Measurements from ENCODE around the gene LDLRAD4.
"Not testable (repeated sequence)": the region's sequence is repeated elsewhere in the genome, so short reads cannot be mapped to it uniquely, and the experiment has no call there.

The LDLRAD4 gene

GRCh38 chr18:13488281-13488929, 269.8 kb downstream of the LDLRAD4 start:
- TF ChIP-seq POLR2AphosphoS5 (IDR thresholded peaks at IDR 0.05; ENCODE audit: borderline replicate concordance, low read depth, low read length), result no peak
- TF ChIP-seq FOXP2 (optimal IDR thresholded peaks at IDR 0.05; ENCODE audit: control extremely low read depth, extremely low read length, insufficient read depth), result no peak
- no peak for TF ChIP-seq EZH2 (IDR thresholded peaks at IDR 0.05)
- no peaks in the 10 kb centered on the region for H3K36me3 ChIP-seq (ENCODE audit: insufficient read depth, low read length)
- H3K9ac ChIP-seq (ENCODE audit: insufficient read length), result no peak overlapping the region
- no peaks in the 10 kb centered on the region for H3K9me3 ChIP-seq (ENCODE audit: low read depth, low read length)
- DNase-seq (ENCODE audit: low read depth, low spot score), result no peak
- no peak overlapping the region for H3K27ac ChIP-seq
- H3K4me3 ChIP-seq, result no peak overlapping the region

- H3K36me3 ChIP-seq (ENCODE audit: insufficient read depth, low read length); H3K9ac ChIP-seq (ENCODE audit: insufficient read length); H3K9me3 ChIP-seq (ENCODE audit: low read depth, low read length); DNase-seq (ENCODE audit: low read depth, low spot score); H3K27ac ChIP-seq; H3K4me3 ChIP-seq: not testable (repeated sequence)
Measured at GRCh38 chr18:13489303-13489702, 270.7 kb downstream of the LDLRAD4 start.

- Histone ChIP-seq H3K27ac (no peak overlapping the region), H3K9ac (ENCODE audit: insufficient read length) (no peak overlapping the region), H3K9me3 (ENCODE audit: low read depth, low read length) (no peaks in the 10 kb centered on the region), H3K36me3 (ENCODE audit: insufficient read depth, low read length) (no peaks in the 10 kb centered on the region), H3K4me3 (no peak overlapping the region)
- TF ChIP-seq EZH2 (IDR thresholded peaks at IDR 0.05) (no peak), FOXP2 (optimal IDR thresholded peaks at IDR 0.05; ENCODE audit: control extremely low read depth, extremely low read length, insufficient read depth) (no peak), POLR2AphosphoS5 (IDR thresholded peaks at IDR 0.05; ENCODE audit: borderline replicate concordance, low read depth, low read length) (no peak)
- DNase-seq (ENCODE audit: low read depth, low spot score), result no peak
Measured at GRCh38 chr18:13491138-13491537, 272.6 kb downstream of the LDLRAD4 start.

- no peak overlapping the region for H3K9ac ChIP-seq (ENCODE audit: insufficient read length)
- TF ChIP-seq POLR2AphosphoS5 (IDR thresholded peaks at IDR 0.05; ENCODE audit: borderline replicate concordance, low read depth, low read length), result no peak
- no peak overlapping the region for H3K27ac ChIP-seq
- no peaks in the 10 kb centered on the region for H3K36me3 ChIP-seq (ENCODE audit: insufficient read depth, low read length)
- no peak for DNase-seq (ENCODE audit: low read depth, low spot score)
- H3K9me3 ChIP-seq (ENCODE audit: low read depth, low read length), result no peaks in the 10 kb centered on the region
- H3K4me3 ChIP-seq, result no peak overlapping the region
Measured at GRCh38 chr18:13492314-13492713, 273.8 kb downstream of the LDLRAD4 start.

- no peak for DNase-seq (ENCODE audit: low read depth, low spot score)
- Histone ChIP-seq H3K36me3 (ENCODE audit: insufficient read depth, low read length) (no peaks in the 10 kb centered on the region), H3K9me3 (ENCODE audit: low read depth, low read length) (no peaks in the 10 kb centered on the region), H3K4me3 (no peak overlapping the region), H3K27ac (no peak overlapping the region), H3K9ac (ENCODE audit: insufficient read length) (no peak overlapping the region)
- TF ChIP-seq EZH2 (IDR thresholded peaks at IDR 0.05), result no peak
- TF ChIP-seq POLR2AphosphoS5 (IDR thresholded peaks at IDR 0.05; ENCODE audit: borderline replicate concordance, low read depth, low read length), result no peak
- TF ChIP-seq FOXP2 (optimal IDR thresholded peaks at IDR 0.05; ENCODE audit: control extremely low read depth, extremely low read length, insufficient read depth), result no peak
Measured at GRCh38 chr18:13493079-13493478, 274.5 kb downstream of the LDLRAD4 start.

GRCh38 chr18:13493725-13494124, 275.2 kb downstream of the LDLRAD4 start:
- Histone ChIP-seq H3K4me3 (no peak overlapping the region), H3K9ac (ENCODE audit: insufficient read length) (no peak overlapping the region), H3K9me3 (ENCODE audit: low read depth, low read length) (no peaks in the 10 kb centered on the region), H3K27ac (no peak overlapping the region), H3K36me3 (ENCODE audit: insufficient read depth, low read length) (no peaks in the 10 kb centered on the region)
- DNase-seq (ENCODE audit: low read depth, low spot score), result no peak
- no peak for TF ChIP-seq FOXP2 (optimal IDR thresholded peaks at IDR 0.05; ENCODE audit: control extremely low read depth, extremely low read length, insufficient read depth)
- no peak for TF ChIP-seq EZH2 (IDR thresholded peaks at IDR 0.05)
- TF ChIP-seq POLR2AphosphoS5 (IDR thresholded peaks at IDR 0.05; ENCODE audit: borderline replicate concordance, low read depth, low read length), result no peak

GRCh38 chr18:13494871-13495445, 276.4 kb downstream of the LDLRAD4 start:
- Histone ChIP-seq H3K36me3 (ENCODE audit: insufficient read depth, low read length) (no peaks in the 10 kb centered on the region), H3K27ac (no peak overlapping the region), H3K4me3 (no peak overlapping the region), H3K9ac (ENCODE audit: insufficient read length) (no peak overlapping the region), H3K9me3 (ENCODE audit: low read depth, low read length) (no peaks in the 10 kb centered on the region)
- DNase-seq (ENCODE audit: low read depth, low spot score), result no peak
- TF ChIP-seq POLR2AphosphoS5 (IDR thresholded peaks at IDR 0.05; ENCODE audit: borderline replicate concordance, low read depth, low read length) (no peak), EZH2 (IDR thresholded peaks at IDR 0.05) (no peak), FOXP2 (optimal IDR thresholded peaks at IDR 0.05; ENCODE audit: control extremely low read depth, extremely low read length, insufficient read depth) (no peak)

GRCh38 chr18:13495961-13496360, 277.4 kb downstream of the LDLRAD4 start:
- Histone ChIP-seq H3K9me3 (ENCODE audit: low read depth, low read length) (no peaks in the 10 kb centered on the region), H3K36me3 (ENCODE audit: insufficient read depth, low read length) (no peaks in the 10 kb centered on the region), H3K9ac (ENCODE audit: insufficient read length) (no peak overlapping the region), H3K4me3 (no peak overlapping the region), H3K27ac (no peak overlapping the region)
- no peak for DNase-seq (ENCODE audit: low read depth, low spot score)
- TF ChIP-seq FOXP2 (optimal IDR thresholded peaks at IDR 0.05; ENCODE audit: control extremely low read depth, extremely low read length, insufficient read depth), result no peak
- no peak for TF ChIP-seq EZH2 (IDR thresholded peaks at IDR 0.05)
- no peak for TF ChIP-seq POLR2AphosphoS5 (IDR thresholded peaks at IDR 0.05; ENCODE audit: borderline replicate concordance, low read depth, low read length)

GRCh38 chr18:13496691-13497281, 278.2 kb downstream of the LDLRAD4 start:
- TF ChIP-seq EZH2 (IDR thresholded peaks at IDR 0.05) (no peak), POLR2AphosphoS5 (IDR thresholded peaks at IDR 0.05; ENCODE audit: borderline replicate concordance, low read depth, low read length) (no peak)
- H3K36me3 ChIP-seq (ENCODE audit: insufficient read depth, low read length), result no peaks in the 10 kb centered on the region

More at GRCh38 chr18:13496691-13497281, 278.2 kb downstream of the LDLRAD4 start:
- Histone ChIP-seq H3K4me3 (no peak overlapping the region), H3K27ac (no peak overlapping the region), H3K9ac (ENCODE audit: insufficient read length) (no peak overlapping the region), H3K9me3 (ENCODE audit: low read depth, low read length) (no peaks in the 10 kb centered on the region)
- no peak for DNase-seq (ENCODE audit: low read depth, low spot score)

All from SK-N-MC (cell line).